Measurements from ENCODE around the gene SLC38A10.
A peak's percentile ranks its signal among the peaks of the same experiment; 100 is the strongest.

The SLC38A10 gene

GRCh38 chr17:81254955-81255717, 40.0 kb downstream of the SLC38A10 start:
- DNase-seq (ENCODE audit: low read depth), result peak; percentile 63

- no peak for DNase-seq (ENCODE audit: low read depth)
These were observed 41.6 kb downstream of the SLC38A10 start for GRCh38 chr17:81253358-81254131.

DNA sequence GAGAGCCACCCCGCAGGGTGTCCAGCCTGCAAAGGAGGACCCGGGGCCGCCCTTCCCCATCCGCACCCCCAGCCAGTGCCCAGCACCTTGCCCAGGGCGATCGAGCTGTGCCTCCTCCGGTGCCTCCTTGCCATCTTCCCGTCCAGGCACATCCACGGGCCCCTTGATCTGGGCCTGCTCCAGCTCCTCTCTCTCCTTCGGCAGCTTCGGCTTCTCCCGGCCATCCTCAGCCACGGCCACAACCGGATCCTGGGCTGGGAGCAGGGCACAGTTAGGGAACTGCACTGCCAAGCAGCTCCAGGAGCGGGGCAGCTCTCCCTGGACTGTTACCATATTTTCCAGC, 42.1 kb downstream of the SLC38A10 start:
- DNase-seq (ENCODE audit: low read depth), result no peak

DNA sequence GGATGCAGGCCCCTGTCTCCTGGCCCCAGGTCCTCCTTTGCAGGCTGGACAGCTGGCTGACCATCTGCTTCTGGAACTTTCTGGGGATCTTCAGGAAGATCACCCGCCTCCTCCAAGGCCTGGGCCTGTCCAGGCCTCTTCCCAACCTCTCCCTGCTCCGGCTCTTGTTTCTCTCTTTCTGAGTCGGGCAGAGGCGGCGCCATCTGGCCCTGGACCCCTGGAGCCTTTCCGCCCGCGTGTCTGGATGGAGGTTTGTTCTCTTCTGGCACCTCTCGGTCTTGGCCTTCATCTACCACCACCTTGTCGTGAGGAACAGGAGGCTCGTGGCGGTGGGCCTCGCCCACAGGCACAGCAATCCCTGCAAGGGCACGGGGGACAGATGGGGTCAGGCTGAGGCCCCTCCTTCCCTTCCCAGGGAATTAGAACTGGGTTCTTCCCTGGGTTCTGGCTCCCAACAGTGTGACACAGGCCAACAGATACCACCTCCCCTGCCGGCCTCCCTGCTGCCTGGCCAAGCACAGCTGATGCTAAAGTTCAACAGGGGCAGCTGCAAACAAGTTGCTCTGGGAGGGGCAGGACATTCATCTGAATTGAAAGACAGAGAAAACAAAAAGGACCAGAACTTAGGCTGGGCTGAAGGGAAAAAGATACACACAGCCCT, 42.7 kb downstream of the SLC38A10 start:
- no peak for DNase-seq (ENCODE audit: low read depth)

- DNase-seq (ENCODE audit: low read depth), result no peak
These were observed 43.3 kb downstream of the SLC38A10 start for GRCh38 chr17:81251709-81252301.

- no peak for DNase-seq (ENCODE audit: low read depth)
These were observed 43.9 kb downstream of the SLC38A10 start for GRCh38 chr17:81251094-81251708.

- no peak for DNase-seq (ENCODE audit: low read depth)
These were observed 44.6 kb downstream of the SLC38A10 start for GRCh38 chr17:81250286-81251093.

DNA sequence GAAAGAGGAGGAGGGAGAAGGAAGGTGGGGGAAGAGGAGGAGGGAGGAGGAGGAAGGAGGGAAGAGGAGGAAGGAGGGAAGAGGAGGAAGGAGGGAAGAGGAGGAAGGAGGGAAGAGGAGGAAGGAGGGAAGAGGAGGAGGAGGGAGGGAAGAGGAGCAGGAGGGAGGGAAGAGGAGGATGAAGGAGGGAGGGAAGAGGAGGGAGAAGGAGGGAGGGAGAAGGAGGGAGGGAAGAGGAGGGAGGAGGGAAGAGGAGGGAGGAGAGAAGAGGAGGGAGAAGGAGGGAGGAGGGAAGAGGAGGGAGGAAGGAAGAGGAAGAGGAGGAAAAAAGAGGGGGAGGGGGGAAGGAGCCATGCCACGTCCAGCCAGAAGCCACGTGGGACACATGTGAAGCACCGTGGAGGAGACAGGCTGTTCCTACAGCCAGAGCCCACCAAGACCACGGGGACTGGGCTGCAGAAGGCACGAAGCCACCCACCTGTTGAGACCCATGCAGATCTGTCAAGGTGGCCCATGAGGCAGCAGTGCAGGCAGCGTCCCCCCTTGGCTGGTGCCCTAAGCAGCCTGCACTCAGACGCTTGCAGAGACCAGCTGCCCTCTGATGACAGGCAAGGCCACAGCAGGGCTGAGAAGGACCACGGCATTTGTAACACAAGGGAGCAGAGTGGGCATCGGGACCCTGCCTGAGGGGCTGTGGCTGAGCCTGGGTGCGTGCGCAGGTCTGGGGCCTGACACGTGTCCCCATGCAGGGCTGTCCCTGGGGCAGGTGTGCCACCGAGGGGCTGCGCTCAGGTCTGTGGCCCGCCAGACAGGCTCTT, 45.7 kb downstream of the SLC38A10 start:
- DNase-seq (ENCODE audit: low read depth), result no peak

DNA sequence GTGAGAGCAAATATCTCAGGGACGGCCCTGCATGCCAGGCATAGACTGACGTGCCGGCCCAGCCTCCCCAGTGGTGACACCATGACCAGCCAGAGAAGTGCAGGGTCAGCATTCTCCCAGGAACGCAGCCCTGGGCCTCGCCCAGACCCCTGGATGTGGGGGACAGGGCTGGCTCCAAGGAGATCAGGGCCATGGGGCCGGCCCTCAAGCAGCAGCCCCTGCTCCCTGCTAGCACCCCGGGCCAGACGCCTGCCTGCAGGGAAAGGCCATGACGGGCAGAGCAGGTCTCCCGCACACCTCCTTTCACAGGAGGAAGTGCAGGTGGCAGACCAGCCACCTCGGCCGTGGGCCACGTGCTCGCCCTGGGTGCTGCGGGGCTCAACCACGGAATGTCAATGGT, 46.5 kb downstream of the SLC38A10 start:
- no peak for DNase-seq (ENCODE audit: low read depth)

DNA sequence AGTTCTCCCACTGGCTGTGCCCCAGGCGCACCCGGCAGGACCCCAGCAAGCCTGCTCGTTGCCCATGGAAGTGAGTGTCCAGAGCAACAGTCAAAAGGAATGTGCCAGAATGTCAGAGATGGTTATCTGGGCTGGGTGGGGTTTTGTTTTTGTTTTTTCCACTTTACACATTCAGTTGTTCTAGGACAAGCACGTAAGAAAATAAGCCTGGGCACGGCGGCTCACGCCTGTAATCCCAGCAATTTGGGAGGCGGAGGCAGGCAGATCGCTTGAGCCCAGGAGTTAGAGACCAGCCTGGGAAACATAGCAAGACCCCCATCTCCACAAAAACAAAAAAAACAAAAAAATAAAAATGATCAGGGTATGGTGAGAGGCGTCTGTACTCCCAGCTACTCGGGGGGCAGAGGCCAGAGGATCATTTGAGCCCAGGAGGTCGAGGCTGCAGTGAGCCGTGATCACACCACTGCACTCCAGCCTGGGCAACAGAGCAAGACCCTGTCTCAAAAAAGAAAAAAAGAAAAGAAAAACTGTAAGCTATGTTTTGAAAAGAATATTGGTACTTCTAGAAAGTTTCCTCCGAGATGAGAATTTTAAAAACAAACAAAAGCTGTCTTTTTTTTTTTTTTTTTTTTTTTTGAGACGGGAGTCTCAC, 47.6 kb downstream of the SLC38A10 start:
- no peak for DNase-seq (ENCODE audit: low read depth)

DNA sequence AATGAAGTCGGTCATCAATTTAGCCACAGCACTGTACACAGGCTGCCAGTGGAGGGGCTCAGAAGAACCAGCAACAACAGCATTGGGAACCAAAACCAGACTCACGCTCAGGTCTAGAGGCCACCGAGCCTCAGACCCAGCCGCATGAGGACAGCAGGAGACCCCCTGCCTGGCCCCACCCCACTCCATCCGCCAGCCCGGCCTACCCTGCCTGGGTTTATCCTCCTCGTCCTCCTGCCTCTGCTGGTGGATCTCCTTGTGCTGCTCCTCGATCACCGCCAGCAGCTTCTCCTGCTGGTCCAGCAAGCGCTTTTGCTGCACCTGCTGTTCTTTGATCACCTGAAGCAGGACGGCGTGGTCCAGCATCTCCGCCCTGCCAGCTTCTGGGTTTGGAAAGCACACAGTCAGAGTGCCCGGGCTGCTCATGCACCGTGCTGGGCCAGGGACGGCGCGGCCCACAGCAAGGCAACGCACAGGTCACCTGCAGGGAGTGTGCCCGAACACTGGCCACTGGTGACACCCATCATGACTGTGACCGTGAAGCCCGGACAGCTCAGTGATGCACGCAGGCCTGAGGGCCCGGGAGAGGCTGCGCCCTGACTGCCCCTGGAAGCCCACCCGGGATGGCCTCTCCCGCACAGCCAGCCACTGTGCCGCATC, 48.3 kb downstream of the SLC38A10 start:
- DNase-seq (ENCODE audit: low read depth), result no peak

- DNase-seq (ENCODE audit: low read depth), result no peak
These were observed 48.8 kb downstream of the SLC38A10 start for GRCh38 chr17:81246343-81246670.

- no peak for DNase-seq (ENCODE audit: low read depth)
These were observed 49.3 kb downstream of the SLC38A10 start for GRCh38 chr17:81245665-81246342.

DNA sequence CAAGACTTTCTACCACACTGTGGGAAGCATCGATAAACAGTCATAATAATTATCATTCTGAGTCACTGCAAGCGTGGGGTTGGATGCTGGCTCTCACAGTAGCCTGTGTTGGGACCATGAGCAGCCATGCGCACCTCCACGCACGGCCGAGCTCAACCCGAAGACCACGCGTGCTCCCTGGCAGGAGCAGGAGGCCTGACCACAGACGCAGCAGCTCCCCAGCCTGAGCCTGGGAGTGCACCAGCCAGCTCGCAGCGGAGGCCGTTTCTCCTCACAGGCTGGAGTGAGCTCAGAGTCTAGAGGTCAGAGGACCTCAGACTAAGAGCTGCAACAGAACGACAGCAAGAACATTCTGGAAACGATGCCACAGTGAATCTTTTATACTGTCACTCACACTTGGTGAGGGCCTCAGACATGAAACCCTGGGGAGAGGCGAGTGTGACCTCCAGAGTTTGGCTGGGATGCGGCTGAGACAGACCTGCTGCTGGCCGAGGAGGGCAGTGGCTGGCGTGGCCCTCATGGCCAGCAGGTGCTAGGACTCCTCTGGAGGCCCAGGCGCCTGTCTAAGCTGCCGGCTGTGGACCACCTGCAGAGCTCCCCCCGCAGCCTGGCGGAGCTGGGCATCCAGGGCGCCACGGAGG, 50.0 kb downstream of the SLC38A10 start:
- no peak for DNase-seq (ENCODE audit: low read depth)

DNA sequence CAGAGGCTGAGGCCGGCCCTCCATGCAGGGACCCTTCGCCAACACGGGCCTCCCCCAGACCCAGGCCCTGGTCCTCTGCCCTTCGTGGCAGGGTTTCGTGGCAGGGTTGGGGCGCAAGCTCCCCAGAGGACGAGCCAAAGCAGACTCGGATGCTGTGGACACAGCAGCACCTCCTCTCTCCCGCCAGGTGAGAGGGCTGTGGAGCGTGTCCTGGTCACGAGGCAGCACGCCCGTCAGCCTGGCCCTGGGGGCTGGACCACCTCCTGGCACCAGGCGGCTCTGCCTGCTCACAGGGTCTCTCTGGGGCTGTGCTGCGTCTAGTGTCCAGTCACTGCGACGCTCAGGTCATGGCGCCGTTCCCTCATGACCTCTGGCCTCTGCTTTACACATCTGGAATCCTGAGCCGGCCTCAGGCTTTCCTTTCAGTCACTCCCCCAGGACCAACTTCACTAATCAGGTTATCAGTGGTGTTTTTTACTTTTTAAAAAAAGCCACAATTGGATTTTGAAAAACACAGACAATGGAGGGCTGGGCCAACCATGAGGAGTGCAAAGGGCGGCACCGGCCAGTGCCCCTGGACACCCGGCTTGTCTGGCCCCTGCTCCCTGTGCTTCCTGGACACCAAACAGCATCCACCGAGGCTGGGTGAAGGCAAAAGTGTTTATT, 50.6 kb downstream of the SLC38A10 start:
- DNase-seq (ENCODE audit: low read depth), result no peak

DNA sequence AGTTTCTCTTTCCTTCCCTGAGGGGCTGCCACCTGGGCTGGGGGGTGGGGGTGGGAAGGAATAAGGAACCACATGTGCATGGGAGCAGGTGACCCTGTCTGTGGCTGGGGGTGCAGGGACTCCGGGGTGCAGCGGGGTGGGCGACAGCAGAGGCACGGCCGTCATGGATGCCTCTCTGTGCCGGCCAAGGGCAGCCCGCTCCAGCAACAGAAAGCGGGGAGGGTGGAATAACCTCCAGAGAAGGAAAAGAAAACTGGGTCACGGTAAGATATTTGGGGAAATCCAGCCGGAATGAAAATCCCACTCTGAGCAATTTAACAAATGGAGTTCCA, 51.8 kb downstream of the SLC38A10 start:
- no peak for DNase-seq (ENCODE audit: low read depth)

GRCh38 chr17:81242421-81243332, 52.4 kb downstream of the SLC38A10 start:
- no peak for DNase-seq (ENCODE audit: low read depth)
